Measurements from ENCODE around the gene TNPO2. TPM values are rescaled to one million over a fixed set of nuclear protein-coding genes. Genes with fewer than 3 reads are reported as not detected.

TNPO2 gene
- polyA plus RNA-seq, 1 experiment = 77.3 TPM

- DNase-seq (ENCODE audit: low read depth) = no peak
- Histone ChIP-seq H3K27me3 (ENCODE audit: control insufficient read depth, insufficient read depth, low read length) (no peaks in the 10 kb centered on the region), H3K36me3 (ENCODE audit: control insufficient read depth, insufficient read depth, low read length) (peaks cover 4% of the 10 kb centered on the region), H3K4me3 (ENCODE audit: low read depth, low read length) (peak overlapping the region; percentile 87)
- ChIA-PET POLR2A (no interaction called here), CTCF (interaction anchor here (1.2 to 4.5 kb wide), 4 partner anchors 20 to 110 kb away, joined by 3 to 27 read pairs (median 8); no protein-coding TSS in a partner anchor)
- no peak for TF ChIP-seq CTCF (IDR thresholded peaks at IDR 0.05; ENCODE audit: insufficient read depth, low read depth, low read length)
Observed at GRCh38 chr19:12737835-12738351, 14.2 kb upstream of the TNPO2 start.

- peak; percentile 100 for DNase-seq (ENCODE audit: low read depth)
- peaks cover 4% of the 10 kb centered on the region for H3K36me3 ChIP-seq (ENCODE audit: control insufficient read depth, insufficient read depth, low read length)
- TF ChIP-seq CTCF (IDR thresholded peaks at IDR 0.05; ENCODE audit: insufficient read depth, low read depth, low read length) = no peak
- ChIA-PET CTCF (interaction anchor here (1.2 to 4.5 kb wide), 4 partner anchors 20 to 111 kb away, joined by 3 to 27 read pairs (median 8); no protein-coding TSS in a partner anchor), POLR2A (no interaction called here)
- H3K4me3 ChIP-seq (ENCODE audit: low read depth, low read length) = peak within 1 kb of the TSS; percentile 87
- no peaks in the 10 kb centered on the region for H3K27me3 ChIP-seq (ENCODE audit: control insufficient read depth, insufficient read depth, low read length)
Observed at GRCh38 chr19:12736995-12737834, 13.5 kb upstream of the TNPO2 start, which contains the start of gene GET3. Gene GET3 (plus strand): TSS chr19:12737497. CDS start chr19:12737506, 9 bp downstream.

GRCh38 chr19:12733369-12734214, 9.9 kb upstream of the TNPO2 start:
- ChIA-PET POLR2A (interaction anchor here (1.0 kb wide), 1 partner anchor 11 kb away, joined by 3 read pairs; no protein-coding TSS in a partner anchor), CTCF (interaction anchor here (0.6 to 2.3 kb wide), 8 partner anchors 10 to 1768 kb away, joined by 3 to 16 read pairs (median 4); partner anchors contain the start of gene TNPO2)
- Histone ChIP-seq H3K4me3 (ENCODE audit: low read depth, low read length) (peak overlapping the region; percentile 67), H3K27me3 (ENCODE audit: control insufficient read depth, insufficient read depth, low read length) (no peaks in the 10 kb centered on the region), H3K36me3 (ENCODE audit: control insufficient read depth, insufficient read depth, low read length) (peaks cover 23% of the 10 kb centered on the region)
- no peak for DNase-seq (ENCODE audit: low read depth)
- peak; percentile 61 for TF ChIP-seq CTCF (IDR thresholded peaks at IDR 0.05; ENCODE audit: insufficient read depth, low read depth, low read length)

GRCh38 chr19:12731337-12731736, 7.6 kb upstream of the TNPO2 start:
- H3K4me3 ChIP-seq (ENCODE audit: low read depth, low read length) = no peak overlapping the region
- POLR2A ChIA-PET = no interaction called here
- CTCF ChIA-PET = interaction anchor here (1.0 to 1.3 kb wide), 2 partner anchors 62 to 116 kb away, joined by 3 to 7 read pairs; no protein-coding TSS in a partner anchor
- no peak for DNase-seq (ENCODE audit: low read depth)
- no peak for TF ChIP-seq CTCF (IDR thresholded peaks at IDR 0.05; ENCODE audit: insufficient read depth, low read depth, low read length)
- no peaks in the 10 kb centered on the region for H3K27me3 ChIP-seq (ENCODE audit: control insufficient read depth, insufficient read depth, low read length)
- peaks cover 23% of the 10 kb centered on the region for H3K36me3 ChIP-seq (ENCODE audit: control insufficient read depth, insufficient read depth, low read length)
